Activated CD4-positive, alpha-beta T cell treated with anti-CD3 and anti-CD28 coated beads for 36 hours (primary cell): ENCODE data around the gene CLCN2. TPM values are rescaled to one million over a fixed set of nuclear protein-coding genes. Genes with fewer than 3 reads are reported as not detected.

ENCODE experiments used
- ATAC-seq: fragments of 200-7000 bp; cut with Tn5 transposase; one replicate; pipeline ENCODE4 v1.10.0; 2021; ENCODE audit warnings: mild to moderate bottlenecking, moderate library complexity
- CTCF ChIA-PET: fragments of 350-600 bp; sonication (Branson Sonifier 250); formaldehyde crosslinking; loops from one replicate; lab custom pipeline; 2021; ENCODE audit warnings: antibody characterized with exemption; lab: Charles Lee
- POLR2A ChIA-PET: fragments of 350-600 bp; sonication (Branson Sonifier 250); formaldehyde crosslinking; loops from one replicate; lab custom pipeline; 2021; ENCODE audit warnings: antibody characterized with exemption, inconsistent platforms; lab: Charles Lee
- DNase-seq: peaks from one replicate; pipeline ENCODE4 v3.0.0-alpha.2; 2020
- H3K27ac Mint-ChIP-seq: one replicate; pipeline ENCODE4 v1.8.0; 2021; ENCODE audit warnings: mixed read lengths
- H3K27me3 Mint-ChIP-seq: one replicate; pipeline ENCODE4 v1.8.0; 2021; ENCODE audit warnings: mixed read lengths
- H3K36me3 Mint-ChIP-seq: one replicate; pipeline ENCODE4 v1.8.0; 2021; ENCODE audit warnings: low read depth, mixed read lengths
- H3K4me1 Mint-ChIP-seq: one replicate; pipeline ENCODE4 v1.8.0; 2021; ENCODE audit warnings: mixed read lengths
- H3K4me3 Mint-ChIP-seq: one replicate; pipeline ENCODE4 v1.8.0; 2021; ENCODE audit warnings: mild to moderate bottlenecking, moderate library complexity, mixed read lengths
- H3K9me3 Mint-ChIP-seq: one replicate; pipeline ENCODE4 v1.8.0; 2021; ENCODE audit warnings: low read depth, mixed read lengths
- intact Hi-C, 2 experiments: fragments of 100-400 bp; cut with DNase I in 1 of 2; cut with micrococcal nuclease in 1 of 2; formaldehyde crosslinking; loops; one replicate each; pipeline versions ENCODE4 v1.14.2 to v1.15.1; 2022 to 2024; cut with DNase I, micrococcal nuclease
- total RNA-seq, 2 experiments: library from RNA; stranded (reverse); gene quantifications; one replicate each; pipeline ENCODE4 v1.2.3, GENCODE V29; 2021

The CLCN2 gene
- total RNA-seq, 2 experiments from 2014 or later = 4.6 to 4.7 TPM

- intact Hi-C loops = no loop called here
- POLR2A ChIA-PET = interaction anchor here (0.6 kb wide), 1 partner anchor 11 kb away, joined by 5 read pairs; no protein-coding TSS in a partner anchor
- ATAC-seq (no peak), DNase-seq (no peak)
- Mint-ChIP-seq H3K4me1 (no peaks in the 10 kb centered on the region), H3K4me3 (no peak overlapping the region), H3K36me3 (peaks cover 4% of the 10 kb centered on the region), H3K27ac (no peak overlapping the region), H3K9me3 (no peaks in the 10 kb centered on the region), H3K27me3 (no peaks in the 10 kb centered on the region)
- CTCF ChIA-PET = no interaction called here
These were observed 10.8 kb downstream of the CLCN2 start for GRCh38 chr3:184350618-184351017.

- CTCF ChIA-PET = interaction anchor here (0.6 to 0.7 kb wide), 3 partner anchors 23 to 71 kb away, joined by 3 to 5 read pairs (median 3); no protein-coding TSS in a partner anchor
- H3K27ac Mint-ChIP-seq = no peak overlapping the region
These were observed 11.6 kb downstream of the CLCN2 start for GRCh38 chr3:184349563-184350470.

GRCh38 chr3:184348057-184348382, 13.4 kb downstream of the CLCN2 start:
- ChIA-PET POLR2A (no interaction called here), CTCF (interaction anchor here (0.5 to 1.4 kb wide), 5 partner anchors 10 to 1626 kb away, joined by 3 read pairs; no protein-coding TSS in a partner anchor)
- Mint-ChIP-seq H3K4me1 (no peaks in the 10 kb centered on the region), H3K27ac (no peak overlapping the region), H3K9me3 (no peaks in the 10 kb centered on the region), H3K27me3 (no peaks in the 10 kb centered on the region), H3K4me3 (no peak overlapping the region), H3K36me3 (no peaks in the 10 kb centered on the region)
- DNase-seq = no peak
- intact Hi-C loops = no loop called here
- no peak for ATAC-seq

More at GRCh38 chr3:184349563-184350470, 11.6 kb downstream of the CLCN2 start:
- H3K27me3 Mint-ChIP-seq = no peaks in the 10 kb centered on the region
- H3K4me1 Mint-ChIP-seq = no peaks in the 10 kb centered on the region
- H3K36me3 Mint-ChIP-seq = no peaks in the 10 kb centered on the region
- no peaks in the 10 kb centered on the region for H3K9me3 Mint-ChIP-seq
- ATAC-seq (no peak), DNase-seq (no peak)
- POLR2A ChIA-PET = no interaction called here
- intact Hi-C loops = no loop called here
- H3K4me3 Mint-ChIP-seq = no peak overlapping the region

GRCh38 chr3:184347321-184348056, 13.9 kb downstream of the CLCN2 start:
- ATAC-seq (no peak), DNase-seq (no peak)
- H3K27me3 Mint-ChIP-seq = no peaks in the 10 kb centered on the region
- no peak overlapping the region for H3K27ac Mint-ChIP-seq
- no peaks in the 10 kb centered on the region for H3K4me1 Mint-ChIP-seq
- ChIA-PET POLR2A (no interaction called here), CTCF (interaction anchor here (0.5 to 1.4 kb wide), 4 partner anchors 9 to 1627 kb away, joined by 3 read pairs; no protein-coding TSS in a partner anchor)
- intact Hi-C loops = no loop called here
- no peaks in the 10 kb centered on the region for H3K9me3 Mint-ChIP-seq
- no peaks in the 10 kb centered on the region for H3K36me3 Mint-ChIP-seq
- no peak overlapping the region for H3K4me3 Mint-ChIP-seq

- no peak for ATAC-seq
- no peak overlapping the region for H3K27ac Mint-ChIP-seq
- CTCF ChIA-PET = interaction anchor here (1.4 kb wide), 1 partner anchor 12 kb away, joined by 3 read pairs; no protein-coding TSS in a partner anchor
- no peak for DNase-seq
- H3K9me3 Mint-ChIP-seq = no peaks in the 10 kb centered on the region
- H3K27me3 Mint-ChIP-seq = no peaks in the 10 kb centered on the region
- H3K4me1 Mint-ChIP-seq = no peaks in the 10 kb centered on the region
- intact Hi-C loops = no loop called here
- no peaks in the 10 kb centered on the region for H3K36me3 Mint-ChIP-seq
- POLR2A ChIA-PET = no interaction called here
- no peak overlapping the region for H3K4me3 Mint-ChIP-seq
These were observed 14.8 kb downstream of the CLCN2 start for GRCh38 chr3:184346480-184347190.

GRCh38 chr3:184345317-184346144, 15.9 kb downstream of the CLCN2 start:
- intact Hi-C loops = no loop called here
- peak; percentile 41 for DNase-seq

GRCh38 chr3:184344579-184345316, 16.7 kb downstream of the CLCN2 start:
- H3K27ac Mint-ChIP-seq = no peak overlapping the region
- H3K36me3 Mint-ChIP-seq = no peaks in the 10 kb centered on the region
- no peaks in the 10 kb centered on the region for H3K4me1 Mint-ChIP-seq
- CTCF ChIA-PET = interaction anchor here (0.7 to 1.3 kb wide), 4 partner anchors 9 to 42 kb away, joined by 3 to 4 read pairs (median 3); no protein-coding TSS in a partner anchor
- H3K9me3 Mint-ChIP-seq = no peaks in the 10 kb centered on the region
- POLR2A ChIA-PET = interaction anchor here (0.7 kb wide), 1 partner anchor 39 kb away, joined by 3 read pairs; no protein-coding TSS in a partner anchor
- DNase-seq (no peak), ATAC-seq (no peak)
- H3K4me3 Mint-ChIP-seq = no peak overlapping the region
- intact Hi-C loops = no loop called here
- H3K27me3 Mint-ChIP-seq = no peaks in the 10 kb centered on the region

More at GRCh38 chr3:184345317-184346144, 15.9 kb downstream of the CLCN2 start:
- H3K36me3 Mint-ChIP-seq = no peaks in the 10 kb centered on the region
- ChIA-PET POLR2A (interaction anchor here (0.7 kb wide), 3 partner anchors 20 to 350 kb away, joined by 3 to 4 read pairs (median 3); partner anchors contain the start of gene ABCC5), CTCF (interaction anchor here (1.0 to 1.3 kb wide), 2 partner anchors 8 to 10 kb away, joined by 3 to 4 read pairs; no protein-coding TSS in a partner anchor)
- H3K4me3 Mint-ChIP-seq = no peak overlapping the region
- ATAC-seq = peak; percentile 71
- no peaks in the 10 kb centered on the region for H3K27me3 Mint-ChIP-seq
- H3K27ac Mint-ChIP-seq = no peak overlapping the region
- H3K4me1 Mint-ChIP-seq = no peaks in the 10 kb centered on the region
- H3K9me3 Mint-ChIP-seq = no peaks in the 10 kb centered on the region

GRCh38 chr3:184343200-184343876, 18.1 kb downstream of the CLCN2 start:
- intact Hi-C loops = no loop called here
- no peaks in the 10 kb centered on the region for H3K36me3 Mint-ChIP-seq
- CTCF ChIA-PET = no interaction called here

GRCh38 chr3:184341925-184342324, 19.5 kb downstream of the CLCN2 start:
- no peak for DNase-seq
- Mint-ChIP-seq H3K9me3 (no peaks in the 10 kb centered on the region), H3K27ac (no peak overlapping the region), H3K36me3 (no peaks in the 10 kb centered on the region), H3K4me1 (peaks cover 16% of the 10 kb centered on the region), H3K4me3 (no peak overlapping the region), H3K27me3 (no peaks in the 10 kb centered on the region)
- ChIA-PET POLR2A (no interaction called here), CTCF (interaction anchor here (0.6 to 0.7 kb wide), 2 partner anchors 114 to 391 kb away, joined by 3 to 4 read pairs; no protein-coding TSS in a partner anchor)
- intact Hi-C loops = no loop called here
- no peak for ATAC-seq

More at GRCh38 chr3:184343200-184343876, 18.1 kb downstream of the CLCN2 start:
- POLR2A ChIA-PET = interaction anchor here (0.7 kb wide), 1 partner anchor 25 kb away, joined by 3 read pairs; no protein-coding TSS in a partner anchor
- no peaks in the 10 kb centered on the region for H3K27me3 Mint-ChIP-seq
- no peaks in the 10 kb centered on the region for H3K9me3 Mint-ChIP-seq
- DNase-seq (no peak), ATAC-seq (no peak)
- H3K27ac Mint-ChIP-seq = no peak overlapping the region
- H3K4me1 Mint-ChIP-seq = peaks cover 3% of the 10 kb centered on the region
- no peak overlapping the region for H3K4me3 Mint-ChIP-seq
